NB4 (cell line): ENCODE measurements around the gene UGT2B17.

ENCODE experiments used
- DNase-seq: peaks from one replicate; pipeline ENCODE4 v3.0.0; 2010; ENCODE audit warnings: low read depth
- H3K4me3 ChIP-seq: one replicate; pipeline ENCODE4 v1.5.1; 2011; ENCODE audit warnings: mild to moderate bottlenecking, low read depth, low read length, moderate library complexity
- CTCF ChIP-seq: IDR thresholded peaks from one replicate; pipeline ENCODE4 v1.5.1; 2012; ENCODE audit warnings: low read depth, low read length
- MYC ChIP-seq: IDR thresholded peaks from 2 replicates; pipeline ENCODE4 v1.6.1; 2011; ENCODE audit warnings: low read depth, low read length
- POLR2A ChIP-seq: IDR thresholded peaks from 2 replicates; pipeline ENCODE4 v1.6.1; 2011; ENCODE audit warnings: mild to moderate bottlenecking; ENCODE audit not compliant: insufficient read length; ENCODE audit errors: extremely low read depth
- TF ChIP-seq, protein P1 (sequence below): IDR thresholded peaks from 2 replicates; pipeline ENCODE4 v1.6.1; 2011; ENCODE audit warnings: low read depth, low read length

UGT2B17 gene

DNA sequence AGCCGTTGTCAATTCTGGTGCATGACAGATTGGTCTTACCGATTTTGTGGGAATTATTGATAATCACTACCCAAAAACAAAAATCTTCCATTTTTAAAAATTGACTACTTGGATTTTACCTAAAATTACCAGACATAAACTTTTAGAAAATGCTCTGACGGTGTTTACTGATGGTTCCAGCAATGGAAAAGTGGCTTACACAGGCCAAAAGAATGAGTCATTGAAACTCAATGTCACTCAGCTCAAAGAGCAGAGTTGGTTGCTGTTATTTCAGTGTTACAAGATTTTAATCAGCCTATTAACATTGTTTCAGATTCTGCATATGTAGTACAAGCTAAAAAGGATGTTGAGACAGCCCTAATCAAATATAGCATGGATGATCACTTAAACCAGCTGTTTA is 23.0 kb upstream of the UGT2B17 start:
- H3K4me3 ChIP-seq: no peak overlapping the region
- TF ChIP-seq, protein P1, sequence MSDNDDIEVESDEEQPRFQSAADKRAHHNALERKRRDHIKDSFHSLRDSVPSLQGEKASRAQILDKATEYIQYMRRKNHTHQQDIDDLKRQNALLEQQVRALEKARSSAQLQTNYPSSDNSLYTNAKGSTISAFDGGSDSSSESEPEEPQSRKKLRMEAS: no peak
- no peak for TF ChIP-seq CTCF
- TF ChIP-seq POLR2A: no peak
- no peak for TF ChIP-seq MYC
- no peak for DNase-seq

GRCh38 chr4:68597482-68597881 is 21.4 kb upstream of the UGT2B17 start:
- H3K4me3 ChIP-seq: no peak overlapping the region
- no peak for TF ChIP-seq POLR2A
- TF ChIP-seq, protein P1: no peak
- TF ChIP-seq MYC: no peak
- TF ChIP-seq CTCF: no peak

GRCh38 chr4:68594678-68595077 is 18.6 kb upstream of the UGT2B17 start:
- H3K4me3 ChIP-seq: no peak overlapping the region
- no peak for TF ChIP-seq MYC
- no peak for TF ChIP-seq POLR2A
- TF ChIP-seq CTCF: no peak
- TF ChIP-seq, protein P1: no peak
- no peak for DNase-seq

More at GRCh38 chr4:68597482-68597881, 21.4 kb upstream of the UGT2B17 start:
- DNase-seq: no peak

DNA sequence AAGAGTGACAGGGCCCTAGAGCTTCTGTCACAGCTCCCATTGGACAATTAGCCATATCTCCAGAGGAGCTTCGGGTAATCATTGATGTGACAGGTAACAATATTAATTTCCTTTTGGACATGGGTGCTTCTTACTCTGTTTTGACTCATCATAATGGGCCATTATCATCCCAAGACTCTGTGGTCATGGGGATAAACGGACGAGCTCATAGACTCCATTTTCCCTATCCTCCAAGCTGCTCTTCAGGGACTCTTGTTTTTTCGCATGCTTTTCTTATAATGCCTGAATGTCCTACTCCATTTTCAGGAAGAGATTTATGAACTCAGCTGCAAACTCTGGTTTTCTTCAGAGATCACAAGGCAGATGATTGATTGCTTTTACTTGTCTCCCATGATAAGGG is 17.0 kb upstream of the UGT2B17 start:
- H3K4me3 ChIP-seq: no peak overlapping the region
- TF ChIP-seq POLR2A (no peak), CTCF (no peak), MYC (no peak)
- TF ChIP-seq, protein P1: no peak
- no peak for DNase-seq

GRCh38 chr4:68592673-68593072 is 16.6 kb upstream of the UGT2B17 start:
- DNase-seq: no peak
- H3K4me3 ChIP-seq: no peak overlapping the region
- TF ChIP-seq MYC: no peak
- TF ChIP-seq, protein P1: no peak
- no peak for TF ChIP-seq POLR2A
- no peak for TF ChIP-seq CTCF

DNA sequence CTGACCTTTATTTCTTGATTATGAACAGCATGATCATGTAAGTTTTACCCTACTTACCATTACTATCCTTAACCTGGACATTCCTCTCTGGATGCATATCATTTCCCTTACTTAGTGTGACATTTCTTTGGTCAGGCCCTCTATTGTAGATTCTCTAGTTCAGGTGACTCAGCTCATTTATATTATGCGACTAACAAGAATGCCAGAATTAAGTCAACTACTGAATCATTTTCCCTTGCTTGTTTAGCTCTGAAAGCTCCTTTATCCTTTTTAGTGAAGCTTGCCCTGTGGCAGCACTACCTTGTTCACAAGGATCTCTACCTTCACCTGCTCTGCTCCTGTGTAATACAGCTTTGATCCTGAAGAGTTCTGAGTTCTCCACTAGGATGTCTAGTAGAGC is 15.1 kb upstream of the UGT2B17 start:
- TF ChIP-seq, protein P1: no peak
- no peak for TF ChIP-seq POLR2A
- TF ChIP-seq MYC: no peak
- TF ChIP-seq CTCF: no peak
- H3K4me3 ChIP-seq: no peak overlapping the region
- DNase-seq: no peak
